ENCODE data around the gene ST8SIA6. TPM values are rescaled to one million over a fixed set of nuclear protein-coding genes. Genes with fewer than 3 reads are reported as not detected.

ST8SIA6 gene
- polyA plus RNA-seq, 2 of the 4 experiments (the other 2 are of a cell fraction), result 0.16 to 0.25 TPM

GRCh38 chr10:17309435-17309834 is 145.0 kb downstream of the ST8SIA6 start:
- H3K27ac ChIP-seq, result no peak overlapping the region
- POLR2A ChIA-PET, result no interaction called here
- FAIRE-seq (no peak), ATAC-seq (no peak), DNase-seq (ENCODE audit: low read depth in 1 of 2, low spot score in 1 of 2) (no peak)
- H3K4me1 ChIP-seq, result no peaks in the 10 kb centered on the region
- CTCF ChIA-PET, result interaction anchor here (1.0 kb wide), 1 partner anchor 18 kb away, joined by 3 read pairs; no protein-coding TSS in a partner anchor
- H3K4me2 ChIP-seq, result no peak overlapping the region
- no peak for TF ChIP-seq ATOH8 (CRISPR knock-in tag; IDR thresholded peaks at IDR 0.05; ENCODE audit: low read depth)
- TF ChIP-seq USF2 (IDR thresholded peaks at IDR 0.05), result no peak
- no peak for TF ChIP-seq ZSCAN20 (CRISPR knock-in tag; IDR thresholded peaks at IDR 0.05)
- no peak for TF ChIP-seq CBX8 (IDR thresholded peaks at IDR 0.05)
- TF ChIP-seq, protein P1, sequence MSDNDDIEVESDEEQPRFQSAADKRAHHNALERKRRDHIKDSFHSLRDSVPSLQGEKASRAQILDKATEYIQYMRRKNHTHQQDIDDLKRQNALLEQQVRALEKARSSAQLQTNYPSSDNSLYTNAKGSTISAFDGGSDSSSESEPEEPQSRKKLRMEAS (IDR thresholded peaks at IDR 0.05), result no peak
- TF ChIP-seq PHF8 (IDR thresholded peaks at IDR 0.05; ENCODE audit: borderline replicate concordance, low read depth), result no peak
- no peak for TF ChIP-seq RNF2 (IDR thresholded peaks at IDR 0.05; ENCODE audit: borderline replicate concordance, low read depth)
- TF ChIP-seq MYC (IDR thresholded peaks at IDR 0.05; ENCODE audit: borderline replicate concordance, low read length), result no peak
- TF ChIP-seq BHLHE40 (IDR thresholded peaks at IDR 0.05; ENCODE audit: low read depth, low read length), result no peak
- no peak for TF ChIP-seq TFCP2L1 (CRISPR knock-in tag; IDR thresholded peaks at IDR 0.05)
- no peak for TF ChIP-seq CBX2 (IDR thresholded peaks at IDR 0.05; ENCODE audit: borderline replicate concordance, low read depth)
- TF ChIP-seq FOSB (CRISPR knock-in tag; IDR thresholded peaks at IDR 0.05), result no peak
- no peak for TF ChIP-seq POLR2A (IDR thresholded peaks at IDR 0.05; ENCODE audit: low read length)
- no peak for TF ChIP-seq EHMT2 (IDR thresholded peaks at IDR 0.05; ENCODE audit: low read depth)
- no peak for TF ChIP-seq RAD21 (conservative IDR thresholded peaks at IDR 0.05 in 1 of 2, IDR thresholded peaks at IDR 0.05 in 1 of 2)
- no peak for TF ChIP-seq EP300 (IDR thresholded peaks at IDR 0.05)
- TF ChIP-seq FOSL2 (IDR thresholded peaks at IDR 0.05), result no peak
- no peak for TF ChIP-seq FOSL2 (CRISPR knock-in tag; IDR thresholded peaks at IDR 0.05)
- TF ChIP-seq NFE2L2 (conservative IDR thresholded peaks at IDR 0.05; ENCODE audit: low read length), result no peak
- no peak for TF ChIP-seq RARB (CRISPR knock-in tag; IDR thresholded peaks at IDR 0.05)
- H3K9me3 ChIP-seq, result no peaks in the 10 kb centered on the region
- no peak overlapping the region for H3K4me3 ChIP-seq
- WGBS (ENCODE audit: missing lambda C conversion rate), result 32% methylated on average over 2 of the region's 2 CpGs

GRCh38 chr10:17307123-17307522 is 147.3 kb downstream of the ST8SIA6 start:
- H3K4me1 ChIP-seq, result no peaks in the 10 kb centered on the region
- no peak overlapping the region for H3K4me3 ChIP-seq
- ATAC-seq (no peak), FAIRE-seq (no peak), DNase-seq (ENCODE audit: low read depth in 1 of 2, low spot score in 1 of 2) (no peak)
- H3K27ac ChIP-seq, result no peak overlapping the region
- 15% methylated on average over 3 of the region's 3 CpGs for WGBS (ENCODE audit: missing lambda C conversion rate)
- TF ChIP-seq CEBPB (IDR thresholded peaks at IDR 0.05) (no peak), MAFK (IDR thresholded peaks at IDR 0.05; ENCODE audit: partially characterized antibody) (peak; percentile 36), KDM5A (IDR thresholded peaks at IDR 0.05) (no peak), TFCP2L1 (CRISPR knock-in tag; IDR thresholded peaks at IDR 0.05) (no peak), E2F6 (IDR thresholded peaks at IDR 0.05; ENCODE audit: borderline replicate concordance, low read depth) (no peak)
- ChIA-PET CTCF (no interaction called here), POLR2A (no interaction called here)
- no peak overlapping the region for H3K4me2 ChIP-seq
- no peaks in the 10 kb centered on the region for H3K9me3 ChIP-seq

DNA sequence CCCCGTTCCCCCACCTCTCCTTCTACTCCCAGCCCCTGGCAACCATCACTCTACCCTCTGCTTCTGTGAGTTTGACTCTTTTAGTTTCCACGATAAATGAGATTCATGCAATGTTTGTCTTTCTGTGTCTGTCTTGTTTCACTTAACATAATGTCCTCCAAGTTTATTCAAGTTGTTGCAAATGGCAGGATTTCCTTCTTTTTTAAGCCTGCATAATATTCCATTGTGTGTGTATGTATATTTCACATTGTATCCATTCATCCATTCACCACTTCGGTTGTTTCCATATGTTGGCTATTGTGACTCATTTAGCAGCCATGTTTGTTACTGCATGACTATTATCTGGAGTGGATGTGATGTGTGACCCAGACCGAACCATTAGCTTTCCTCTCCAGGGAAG is 162.0 kb downstream of the ST8SIA6 start:
- Histone ChIP-seq H3K9me3 (no peaks in the 10 kb centered on the region), H3K4me2 (no peak overlapping the region), H3K4me3 (no peak overlapping the region), H3K27ac (no peak overlapping the region), H3K4me1 (no peaks in the 10 kb centered on the region)
- ATAC-seq (no peak), FAIRE-seq (no peak), DNase-seq (ENCODE audit: low read depth in 1 of 2, low spot score in 1 of 2) (no peak)
- CTCF ChIA-PET, result interaction anchor here (0.6 kb wide), 1 partner anchor 167 kb away, joined by 3 read pairs; no protein-coding TSS in a partner anchor
- 31% methylated on average over 4 of the region's 4 CpGs for WGBS (ENCODE audit: missing lambda C conversion rate)
- POLR2A ChIA-PET, result no interaction called here
- TF ChIP-seq MYC (IDR thresholded peaks at IDR 0.05; ENCODE audit: borderline replicate concordance, low read length), result no peak
- no peak for TF ChIP-seq ZFP36 (IDR thresholded peaks at IDR 0.05; ENCODE audit: borderline replicate concordance, partially characterized antibody)
- no peak for TF ChIP-seq FOXS1 (CRISPR knock-in tag; IDR thresholded peaks at IDR 0.05)
- TF ChIP-seq NR3C1 (IDR thresholded peaks at IDR 0.05), result no peak
- no peak for TF ChIP-seq USF2 (IDR thresholded peaks at IDR 0.05)
- no peak for TF ChIP-seq E2F6 (IDR thresholded peaks at IDR 0.05; ENCODE audit: borderline replicate concordance, low read depth)
- no peak for TF ChIP-seq EHMT2 (IDR thresholded peaks at IDR 0.05; ENCODE audit: low read depth)
- no peak for TF ChIP-seq MAZ (IDR thresholded peaks at IDR 0.05; ENCODE audit: borderline replicate concordance, low read depth, low read length)
- TF ChIP-seq HOXA7 (CRISPR knock-in tag; IDR thresholded peaks at IDR 0.05), result no peak
- TF ChIP-seq CTCF (IDR thresholded peaks at IDR 0.05), result no peak
- no peak for TF ChIP-seq JUNB (IDR thresholded peaks at IDR 0.05)
